22Rv1 (cell line): ENCODE results near the gene SYNE3.
A peak's percentile ranks its signal among the peaks of the same experiment; 100 is the strongest.

Source experiments
- H3K27ac ChIP-seq: fragments of 450-650 bp; 2 replicates; pipeline ENCODE4 v1.5.1; 2017
- ZFX ChIP-seq: fragments of 450-650 bp; IDR thresholded peaks from 2 replicates; pipeline ENCODE4 v1.6.1; 2017; ENCODE audit warnings: antibody characterized with exemption, borderline replicate concordance
- TF ChIP-seq, protein P1 (sequence below): fragments of 450-650 bp; IDR thresholded peaks from 2 replicates; pipeline ENCODE4 v1.5.1; 2017; ENCODE audit warnings: mild to moderate bottlenecking

The SYNE3 gene

DNA sequence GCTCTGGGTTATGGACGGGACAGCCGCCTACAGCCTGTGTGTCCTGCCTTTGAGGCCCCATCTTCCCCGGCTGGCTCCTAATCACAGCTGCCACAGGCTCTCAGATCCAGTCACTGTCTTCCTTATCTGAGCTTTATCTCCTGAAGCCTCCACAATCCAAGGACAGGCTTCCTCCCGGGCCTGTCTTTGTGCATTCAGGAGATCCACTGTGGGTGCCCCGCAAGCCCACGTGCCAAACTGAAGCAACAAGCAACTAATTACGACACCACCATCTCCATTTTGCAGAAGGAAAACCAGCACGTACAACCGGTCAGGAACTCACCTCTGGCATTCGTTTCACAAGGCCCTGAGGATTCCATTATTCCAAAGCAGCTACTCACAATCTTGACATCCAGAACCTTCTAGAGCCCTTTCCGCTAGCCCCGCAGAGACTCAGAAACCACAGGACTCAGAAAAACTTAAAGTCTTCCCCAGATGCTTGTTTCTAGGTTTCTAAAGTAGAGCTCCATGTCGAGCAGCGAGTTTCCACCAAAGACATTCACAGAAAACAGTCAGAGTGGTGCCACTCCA lies 14.0 kb downstream of the SYNE3 start:
- TF ChIP-seq ZFX: no peak
- TF ChIP-seq, protein P1, sequence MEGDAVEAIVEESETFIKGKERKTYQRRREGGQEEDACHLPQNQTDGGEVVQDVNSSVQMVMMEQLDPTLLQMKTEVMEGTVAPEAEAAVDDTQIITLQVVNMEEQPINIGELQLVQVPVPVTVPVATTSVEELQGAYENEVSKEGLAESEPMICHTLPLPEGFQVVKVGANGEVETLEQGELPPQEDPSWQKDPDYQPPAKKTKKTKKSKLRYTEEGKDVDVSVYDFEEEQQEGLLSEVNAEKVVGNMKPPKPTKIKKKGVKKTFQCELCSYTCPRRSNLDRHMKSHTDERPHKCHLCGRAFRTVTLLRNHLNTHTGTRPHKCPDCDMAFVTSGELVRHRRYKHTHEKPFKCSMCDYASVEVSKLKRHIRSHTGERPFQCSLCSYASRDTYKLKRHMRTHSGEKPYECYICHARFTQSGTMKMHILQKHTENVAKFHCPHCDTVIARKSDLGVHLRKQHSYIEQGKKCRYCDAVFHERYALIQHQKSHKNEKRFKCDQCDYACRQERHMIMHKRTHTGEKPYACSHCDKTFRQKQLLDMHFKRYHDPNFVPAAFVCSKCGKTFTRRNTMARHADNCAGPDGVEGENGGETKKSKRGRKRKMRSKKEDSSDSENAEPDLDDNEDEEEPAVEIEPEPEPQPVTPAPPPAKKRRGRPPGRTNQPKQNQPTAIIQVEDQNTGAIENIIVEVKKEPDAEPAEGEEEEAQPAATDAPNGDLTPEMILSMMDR: no peak
- no peak overlapping the region for H3K27ac ChIP-seq

DNA sequence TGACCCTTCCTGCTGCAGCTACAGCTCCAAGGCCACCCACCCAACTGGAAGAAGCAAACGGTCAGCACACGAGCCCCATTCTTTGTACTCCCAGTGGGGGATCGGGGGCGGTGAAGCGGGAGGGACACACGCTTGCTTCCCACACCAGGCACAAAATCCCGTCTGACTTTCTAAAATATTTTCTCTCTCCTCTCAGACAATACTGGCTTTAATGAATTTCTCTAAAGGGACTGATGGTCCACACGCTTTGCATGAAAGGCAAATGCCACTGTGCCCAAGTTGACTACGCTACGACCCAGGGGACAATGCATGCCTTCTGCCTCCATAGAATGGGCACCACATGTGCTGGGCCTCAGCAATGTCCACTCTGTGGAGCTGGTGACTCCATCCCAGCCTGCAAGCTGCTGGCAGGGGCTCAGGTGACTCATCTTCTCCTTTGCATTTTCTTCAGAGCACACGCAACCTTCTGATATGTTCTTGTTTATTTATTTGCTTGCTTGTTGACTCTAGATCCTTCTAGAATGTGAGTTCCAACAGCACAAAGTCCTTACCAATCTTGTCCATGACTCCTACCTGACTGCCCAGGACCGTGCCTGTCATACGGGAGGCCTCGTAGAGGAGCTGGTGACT lies 15.6 kb downstream of the SYNE3 start:
- no peak for TF ChIP-seq ZFX
- TF ChIP-seq, protein P1: no peak
- H3K27ac ChIP-seq: peak overlapping the region; percentile 45

DNA sequence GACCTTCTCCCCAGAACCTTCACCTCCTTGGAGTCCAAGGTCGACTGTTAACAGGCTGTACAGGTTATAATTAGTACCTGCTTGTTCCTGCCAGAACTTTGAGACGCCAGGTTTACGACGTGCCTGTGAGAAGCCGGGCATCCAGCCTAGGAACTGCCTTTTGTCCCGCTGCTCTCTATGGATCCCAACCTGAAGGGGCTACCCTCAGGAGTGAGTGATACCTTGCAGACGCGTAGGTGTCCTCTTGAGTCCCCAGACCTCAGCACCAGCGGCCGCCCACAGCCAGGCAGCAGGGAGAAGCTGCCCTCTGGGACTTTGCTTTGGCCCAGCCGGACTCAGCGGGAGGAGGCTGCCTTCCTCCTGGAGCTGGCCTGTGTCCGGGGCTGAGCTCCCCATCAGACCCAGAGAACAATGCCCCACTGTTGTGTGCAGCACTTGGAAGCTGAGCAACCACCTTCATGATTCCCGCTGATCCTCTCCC lies 16.2 kb downstream of the SYNE3 start:
- H3K27ac ChIP-seq: peak overlapping the region; percentile 45
- no peak for TF ChIP-seq ZFX
- TF ChIP-seq, protein P1: no peak

DNA sequence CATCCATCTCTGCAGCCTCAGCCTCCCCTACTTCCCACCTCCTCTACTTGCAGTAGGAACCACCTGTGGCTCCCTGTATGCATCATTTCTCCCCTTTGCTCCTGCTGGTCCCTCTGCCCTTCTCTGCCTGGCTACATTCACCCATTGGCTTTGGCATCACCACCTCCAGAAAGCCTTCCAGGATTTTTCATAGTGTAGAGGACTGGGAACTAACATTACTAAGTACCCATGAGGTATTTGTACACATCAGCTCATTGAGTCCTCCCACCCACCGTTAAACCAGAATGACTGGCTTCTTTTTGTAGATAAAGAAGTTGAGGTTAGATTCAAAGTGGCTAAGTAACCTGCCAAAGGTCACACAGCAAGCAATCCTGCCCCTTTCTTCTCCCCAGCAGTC lies 17.1 kb downstream of the SYNE3 start:
- H3K27ac ChIP-seq: no peak overlapping the region
- no peak for TF ChIP-seq ZFX
- TF ChIP-seq, protein P1: no peak

DNA sequence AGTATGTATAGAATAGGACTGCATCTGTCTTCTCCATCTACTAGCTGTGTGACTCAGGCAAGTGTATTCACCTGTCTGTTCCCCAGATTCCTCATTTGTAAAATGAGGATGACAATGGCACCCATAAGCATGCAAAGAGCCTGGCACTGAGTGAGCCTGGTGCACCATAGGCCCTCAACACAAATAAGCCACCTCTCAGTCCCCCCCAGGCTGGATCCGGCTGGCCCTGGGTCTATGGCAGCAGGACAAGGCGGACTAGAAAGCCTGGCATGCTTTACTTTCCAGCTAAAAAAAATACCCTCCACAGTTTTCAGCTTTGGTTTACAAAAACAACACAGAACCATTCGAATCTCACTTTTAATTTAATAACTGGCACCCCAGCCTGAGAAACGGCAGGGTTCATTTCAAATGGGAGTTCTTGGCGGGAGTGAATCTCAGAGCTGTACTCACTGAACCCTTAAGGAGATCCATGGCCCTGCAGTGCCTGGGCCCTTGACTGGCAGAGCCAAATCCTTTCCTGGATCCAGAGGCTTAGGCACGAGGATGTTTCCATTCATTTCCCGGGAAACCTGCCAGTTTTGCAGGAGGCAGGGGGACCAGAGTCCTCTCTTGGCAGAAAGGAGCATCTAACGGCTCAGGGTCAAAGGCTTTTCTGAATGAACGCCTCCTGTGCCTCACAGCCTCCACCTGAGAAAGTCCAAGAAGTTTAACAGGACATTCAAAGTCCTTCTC lies 17.7 kb downstream of the SYNE3 start:
- TF ChIP-seq ZFX: no peak
- TF ChIP-seq, protein P1: no peak
- no peak overlapping the region for H3K27ac ChIP-seq

DNA sequence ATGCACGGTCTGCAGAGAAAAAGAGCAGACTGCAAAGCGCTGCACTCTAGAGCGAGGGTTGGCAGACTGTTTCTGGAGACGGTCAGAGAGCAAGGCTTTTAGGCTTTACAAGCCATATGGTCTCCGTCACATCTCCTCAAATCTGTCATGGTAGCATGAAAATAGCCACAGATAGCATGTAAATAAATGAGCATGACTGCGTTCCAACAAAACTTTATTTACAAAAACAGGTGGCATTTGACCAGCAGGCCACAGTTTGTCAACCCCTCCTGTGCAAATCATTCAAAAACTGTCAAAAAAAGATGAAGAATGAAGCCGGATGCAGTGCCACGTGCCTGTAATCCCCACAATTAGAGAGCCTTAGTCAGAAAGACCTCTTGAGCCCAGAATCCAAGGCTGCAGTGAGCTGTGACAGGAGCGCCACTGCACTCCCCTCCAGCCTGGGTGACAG lies 18.9 kb downstream of the SYNE3 start:
- TF ChIP-seq ZFX: no peak
- TF ChIP-seq, protein P1: no peak
- H3K27ac ChIP-seq: no peak overlapping the region
